ENCODE measurements around the gene SRPX2. TPM values are rescaled to one million over a fixed set of nuclear protein-coding genes. Genes with fewer than 3 reads are reported as not detected.

The SRPX2 gene, protein sequence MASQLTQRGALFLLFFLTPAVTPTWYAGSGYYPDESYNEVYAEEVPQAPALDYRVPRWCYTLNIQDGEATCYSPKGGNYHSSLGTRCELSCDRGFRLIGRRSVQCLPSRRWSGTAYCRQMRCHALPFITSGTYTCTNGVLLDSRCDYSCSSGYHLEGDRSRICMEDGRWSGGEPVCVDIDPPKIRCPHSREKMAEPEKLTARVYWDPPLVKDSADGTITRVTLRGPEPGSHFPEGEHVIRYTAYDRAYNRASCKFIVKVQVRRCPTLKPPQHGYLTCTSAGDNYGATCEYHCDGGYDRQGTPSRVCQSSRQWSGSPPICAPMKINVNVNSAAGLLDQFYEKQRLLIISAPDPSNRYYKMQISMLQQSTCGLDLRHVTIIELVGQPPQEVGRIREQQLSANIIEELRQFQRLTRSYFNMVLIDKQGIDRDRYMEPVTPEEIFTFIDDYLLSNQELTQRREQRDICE
- 9.2 TPM for total RNA-seq

DNA sequence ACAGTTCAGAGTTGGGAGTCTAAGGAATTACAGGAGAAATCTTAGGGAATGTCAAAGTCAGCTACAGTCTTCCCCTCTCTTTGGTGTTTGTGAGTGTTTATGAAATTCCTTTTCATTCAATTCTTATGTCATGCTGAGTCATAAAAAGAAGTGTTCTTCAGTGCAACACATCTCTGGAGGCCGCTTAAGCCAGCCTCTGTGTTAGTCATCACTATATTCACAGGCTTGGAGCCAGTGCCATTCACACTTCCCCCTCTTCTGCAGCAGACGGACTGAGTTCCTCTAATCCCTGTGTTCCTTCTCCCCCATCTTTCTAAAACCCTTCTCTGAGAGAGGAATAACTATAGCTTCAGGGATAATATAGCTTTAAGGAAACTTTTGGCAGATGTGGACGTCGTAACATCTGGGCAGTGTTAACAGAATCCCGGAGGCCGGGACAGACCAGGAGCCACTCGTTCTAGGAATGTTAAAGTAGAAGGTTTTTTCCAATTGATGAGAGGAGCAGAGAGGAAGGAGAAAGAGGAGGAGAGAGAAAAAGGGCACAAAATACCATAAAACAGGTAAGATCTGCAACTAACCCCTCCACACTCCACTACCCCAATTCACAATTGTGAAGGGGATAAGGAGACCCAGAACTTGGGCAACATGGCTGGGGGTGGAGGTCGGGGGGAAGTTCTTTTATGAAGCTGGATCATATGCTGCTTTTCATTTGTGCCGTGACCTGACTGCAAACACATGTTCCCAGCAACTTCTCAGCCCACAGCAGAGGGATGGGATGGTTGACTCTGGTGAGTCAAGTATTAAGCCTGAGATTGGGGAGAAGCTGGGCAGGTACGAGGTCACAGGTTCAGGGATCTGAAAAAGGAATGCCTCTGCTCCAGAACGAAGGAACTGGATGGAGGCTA is at the start of gene SRPX2:
Gene SRPX2, plus strand, starts transcription at position 244 of the 905 bp plus-strand sequence. CDS start 2,124 bp downstream, outside the sequence.
- peak; percentile 45 for DNase-seq (ENCODE audit: low spot score)

DNA sequence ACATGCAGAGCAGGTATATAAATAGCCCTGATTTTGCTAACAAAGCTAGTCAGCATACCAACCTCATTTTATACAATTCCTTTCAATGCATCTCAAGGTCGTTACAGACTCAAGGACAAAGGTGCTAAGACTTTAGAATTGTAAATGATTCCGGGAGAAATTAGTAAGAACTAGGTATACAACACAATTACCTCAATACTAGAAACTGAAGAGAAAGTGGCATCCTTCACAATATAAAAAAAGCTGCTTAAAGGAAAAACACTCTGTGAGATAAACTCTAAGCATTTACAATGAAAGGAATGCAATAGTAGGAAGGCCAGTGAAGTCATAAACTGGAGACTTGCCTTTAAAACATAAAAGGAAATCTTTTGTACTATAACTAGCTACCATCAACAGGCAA is 47.4 kb upstream of the SRPX2 start:
- no peak for DNase-seq (ENCODE audit: low spot score)

DNA sequence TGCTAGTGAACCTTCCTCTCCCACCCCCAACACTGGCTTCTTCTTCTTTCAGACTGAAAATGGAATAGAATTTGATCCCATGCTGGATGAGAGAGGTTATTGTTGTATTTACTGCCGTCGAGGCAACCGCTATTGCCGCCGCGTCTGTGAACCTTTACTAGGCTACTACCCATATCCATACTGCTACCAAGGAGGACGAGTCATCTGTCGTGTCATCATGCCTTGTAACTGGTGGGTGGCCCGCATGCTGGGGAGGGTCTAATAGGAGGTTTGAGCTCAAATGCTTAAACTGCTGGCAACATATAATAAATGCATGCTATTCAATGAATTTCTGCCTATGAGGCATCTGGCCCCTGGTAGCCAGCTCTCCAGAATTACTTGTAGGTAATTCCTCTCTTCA is 44.5 kb upstream of the SRPX2 start:
- DNase-seq (ENCODE audit: low spot score), result no peak

DNA sequence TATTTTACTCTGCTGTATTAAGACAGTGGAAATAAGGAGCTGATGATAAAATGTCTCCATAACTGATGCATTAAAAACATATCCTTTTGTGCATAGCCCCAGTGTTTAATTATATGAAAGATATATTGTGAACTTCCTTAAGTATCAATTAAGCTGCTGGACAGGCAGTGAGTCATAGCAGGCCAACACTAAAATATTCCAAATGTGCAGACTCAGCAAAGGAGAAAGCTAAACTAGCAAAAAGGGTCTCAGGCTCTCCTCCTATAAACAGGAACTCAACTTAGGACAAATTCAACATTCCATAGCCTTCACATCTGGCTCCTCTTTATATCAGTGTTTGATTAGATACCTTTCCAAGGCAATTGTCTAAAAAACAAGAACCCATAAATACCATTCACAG is 43.7 kb upstream of the SRPX2 start:
- no peak for DNase-seq (ENCODE audit: low spot score)

GRCh38 chrX:100600758-100601157 is 43.2 kb upstream of the SRPX2 start:
- DNase-seq (ENCODE audit: low spot score), result no peak

DNA sequence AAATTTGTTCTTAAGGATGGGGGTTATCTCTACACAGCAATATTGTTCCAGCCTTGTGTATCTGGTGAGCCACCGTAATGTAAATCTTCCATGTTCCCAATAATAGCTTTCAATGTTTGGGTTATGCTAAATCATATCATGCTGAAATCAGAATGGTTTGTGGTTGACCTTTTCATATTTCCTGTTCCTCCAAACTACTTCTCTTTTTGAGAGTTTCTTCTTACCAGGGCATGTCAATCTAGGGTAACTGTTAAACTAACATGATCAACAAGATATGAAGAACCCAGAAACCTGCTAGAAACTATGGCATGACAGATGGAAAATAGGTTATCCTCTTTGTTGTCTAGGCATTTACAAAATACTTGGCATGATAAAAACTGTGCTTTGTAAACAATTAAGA is 37.2 kb upstream of the SRPX2 start:
- no peak for DNase-seq (ENCODE audit: low spot score)

DNA sequence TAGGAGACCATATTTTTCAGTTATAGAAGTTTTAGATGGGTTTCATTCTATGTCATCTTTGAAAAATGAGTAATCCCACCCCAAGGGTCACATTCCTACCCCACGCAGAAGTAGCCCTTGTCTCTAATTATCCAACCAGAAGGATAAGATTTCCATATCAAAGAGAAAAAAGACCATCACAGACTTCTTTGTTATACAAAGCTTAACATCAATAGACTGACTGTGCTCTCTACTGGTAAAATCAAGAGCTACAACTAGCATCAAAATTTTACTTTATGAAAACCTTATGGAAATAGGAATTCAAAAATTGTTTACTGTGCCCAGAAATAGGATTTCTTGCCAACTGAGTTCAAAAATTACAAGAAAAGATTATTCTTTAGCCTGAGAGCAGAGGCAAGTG is 34.4 kb upstream of the SRPX2 start:
- DNase-seq (ENCODE audit: low spot score), result no peak

DNA sequence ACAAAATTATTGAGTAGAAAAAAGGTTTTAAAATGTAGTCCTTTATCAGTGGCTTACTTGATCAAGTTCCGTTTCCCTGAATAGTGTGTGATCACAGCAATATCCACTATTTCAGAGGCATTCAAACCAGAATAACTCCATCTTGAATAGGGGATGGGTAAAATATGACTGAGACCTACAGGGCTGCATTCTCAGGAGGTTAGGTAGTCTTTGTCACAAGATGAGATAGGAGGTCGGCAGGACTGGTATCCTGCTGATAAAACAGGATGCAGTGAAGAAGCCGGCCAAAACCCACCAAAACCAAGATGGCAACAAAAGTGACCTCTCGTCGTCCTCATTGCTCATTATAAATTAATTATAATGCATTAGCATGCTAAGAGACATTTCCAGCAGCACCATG is 32.0 kb upstream of the SRPX2 start:
- DNase-seq (ENCODE audit: low spot score), result no peak

DNA sequence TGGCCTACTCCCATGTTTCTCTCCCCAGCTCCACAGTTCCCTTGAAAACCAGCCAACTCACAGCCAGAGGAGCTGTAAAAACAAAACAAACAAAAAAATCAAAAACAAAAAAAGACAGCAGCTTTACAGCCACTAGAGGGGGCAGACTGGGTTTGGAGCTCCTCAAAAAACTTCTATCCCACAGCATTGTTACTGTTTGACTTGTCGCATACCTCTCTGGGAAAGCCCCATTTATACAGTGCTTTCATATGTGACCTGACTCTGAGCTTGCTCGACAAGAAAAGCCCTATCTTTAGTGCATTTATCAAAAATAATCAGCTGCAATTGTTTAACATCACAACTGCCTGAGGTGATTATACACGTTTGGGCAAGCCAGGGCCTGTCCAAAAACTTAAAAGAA is 29.0 kb upstream of the SRPX2 start:
- DNase-seq (ENCODE audit: low spot score), result no peak

- DNase-seq (ENCODE audit: low spot score), result no peak
Measured at GRCh38 chrX:100623001-100623400, 21.0 kb upstream of the SRPX2 start.

DNA sequence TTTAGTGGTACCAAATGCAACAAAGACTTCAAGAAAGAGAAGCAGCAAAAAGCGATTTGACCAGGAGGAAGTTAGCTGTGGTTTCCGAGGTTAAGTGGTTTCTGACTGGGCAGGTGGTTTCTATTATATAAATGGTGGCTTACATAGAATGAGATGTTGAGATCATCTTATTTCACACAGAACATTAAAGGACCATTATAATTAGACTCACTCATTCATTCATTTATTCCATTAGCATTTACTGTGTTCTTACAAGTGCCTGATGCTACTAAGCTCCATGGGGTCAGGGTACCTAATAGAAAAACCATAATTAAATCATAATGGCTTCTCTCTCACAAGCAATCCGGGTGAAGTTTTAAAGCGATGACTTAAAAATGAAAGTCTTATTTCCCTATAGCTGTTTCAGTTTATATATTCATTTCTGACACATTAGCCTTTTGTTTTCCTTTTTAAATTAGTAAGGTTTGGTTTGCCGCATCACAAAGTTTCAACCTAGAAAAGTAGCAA is 18.0 kb upstream of the SRPX2 start:
- no peak for DNase-seq (ENCODE audit: low spot score)

GRCh38 chrX:100635040-100635439 is 9.0 kb upstream of the SRPX2 start:
- DNase-seq (ENCODE audit: low spot score), result no peak

GRCh38 chrX:100635989-100636320 is 8.0 kb upstream of the SRPX2 start:
- DNase-seq (ENCODE audit: low spot score), result no peak

DNA sequence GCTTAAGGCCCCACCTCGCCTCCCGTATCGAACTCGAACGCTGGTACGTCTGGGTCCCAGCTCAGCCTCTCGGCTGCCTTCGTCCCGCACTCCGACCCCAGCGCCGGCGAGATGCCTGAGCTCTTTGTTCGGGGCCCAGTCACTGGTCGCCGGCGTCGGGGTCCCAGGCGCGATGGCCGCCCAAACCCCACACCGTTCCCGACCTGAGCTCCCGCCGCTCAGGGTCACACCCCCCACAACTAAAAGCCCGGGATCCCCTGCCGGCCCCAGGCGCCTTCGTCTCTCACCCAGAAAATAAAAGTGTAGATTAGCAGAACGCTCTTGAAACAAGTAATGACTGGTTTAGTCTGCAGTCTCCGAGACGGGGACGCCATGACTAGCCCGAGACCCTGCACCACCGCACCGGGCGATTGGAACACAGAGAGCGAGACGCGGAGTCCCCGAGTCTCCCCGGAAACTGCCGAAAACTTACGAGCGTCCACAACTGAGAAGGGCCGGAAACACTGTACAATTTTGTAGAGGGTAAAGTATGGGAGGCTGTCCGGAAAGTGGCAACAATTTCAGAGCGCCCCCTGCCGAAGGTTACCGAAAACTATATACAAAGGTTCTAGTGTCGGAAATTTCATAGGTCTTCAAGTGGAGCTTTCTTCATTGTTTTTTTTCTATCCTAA is 7.5 kb upstream of the SRPX2 start, which contains the start of gene TSPAN6:
Gene TSPAN6, minus strand, starts transcription at position 486 of the 671 bp plus-strand sequence. Its CDS starts 112 bp downstream, at position 374.
- peak; percentile 82 for DNase-seq (ENCODE audit: low spot score)

DNA sequence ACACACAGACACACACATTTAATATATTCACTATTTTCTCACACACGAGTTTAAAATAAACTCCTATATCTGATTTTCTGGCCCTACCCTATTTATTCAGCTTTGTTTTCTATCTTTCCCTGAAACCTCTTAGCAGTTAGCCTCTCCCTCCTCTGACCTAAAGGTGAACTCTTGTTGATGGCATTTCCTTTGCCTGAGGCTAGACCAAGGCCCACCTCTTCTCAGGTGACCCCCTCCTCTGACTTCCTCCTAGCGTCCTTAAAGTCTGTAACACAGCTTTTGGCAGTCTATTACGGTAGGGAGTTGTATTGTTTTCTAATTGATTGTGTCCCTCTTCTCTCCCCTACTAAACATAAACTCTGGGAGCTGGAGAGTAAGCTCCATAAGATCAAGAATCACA is 1.7 kb upstream of the SRPX2 start:
- DNase-seq (ENCODE audit: low spot score), result no peak

GRCh38 chrX:100643212-100643611 is 787 bp upstream of the SRPX2 start:
- no peak for DNase-seq (ENCODE audit: low spot score)

GRCh38 chrX:100645106-100645505 is 1.1 kb downstream of the SRPX2 start:
- DNase-seq (ENCODE audit: low spot score), result no peak

DNA sequence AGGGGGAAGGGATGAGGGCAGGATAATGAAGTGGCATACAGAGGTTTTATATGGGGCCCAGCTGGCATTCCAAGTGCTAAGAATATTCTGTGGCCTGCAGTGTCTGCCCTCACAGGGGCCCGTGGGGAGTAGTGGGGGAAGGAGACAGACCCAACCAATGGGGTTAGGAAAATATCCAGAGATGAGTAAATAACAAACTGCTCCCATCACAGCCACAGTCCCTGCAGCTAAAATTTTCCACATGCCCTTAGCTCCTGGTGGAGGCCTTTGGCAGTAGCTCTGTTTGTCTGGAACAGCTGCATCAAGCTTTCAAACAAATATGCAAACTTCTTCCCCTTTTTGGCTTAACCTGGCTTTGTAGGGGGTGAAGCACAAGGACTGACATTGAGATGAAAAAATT is 3.1 kb downstream of the SRPX2 start:
- no peak for DNase-seq (ENCODE audit: low spot score)

DNA sequence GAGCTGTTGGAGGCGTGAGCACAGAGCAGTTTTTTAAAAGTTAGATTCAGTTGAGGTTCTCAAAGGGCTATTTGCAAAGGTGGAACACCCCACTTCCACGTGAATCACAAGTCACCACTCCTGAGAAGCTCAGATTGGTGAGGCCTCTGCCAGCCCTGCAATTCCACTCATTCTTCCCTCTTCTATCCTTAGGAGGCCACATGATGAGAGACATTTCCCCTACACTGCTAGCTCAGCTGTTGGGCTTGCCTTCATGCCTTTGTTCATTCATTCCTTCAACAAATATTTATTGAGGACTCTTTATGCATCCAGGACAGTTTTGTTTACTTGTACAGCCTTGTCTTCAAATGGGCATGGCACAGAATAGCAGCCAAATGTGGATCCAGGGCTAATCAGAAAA is 3.7 kb downstream of the SRPX2 start:
- no peak for DNase-seq (ENCODE audit: low spot score)

GRCh38 chrX:100648458-100649417 is 4.7 kb downstream of the SRPX2 start:
- no peak for DNase-seq (ENCODE audit: low spot score)
